ENCODE data around the gene DNAJC18.

DNA sequence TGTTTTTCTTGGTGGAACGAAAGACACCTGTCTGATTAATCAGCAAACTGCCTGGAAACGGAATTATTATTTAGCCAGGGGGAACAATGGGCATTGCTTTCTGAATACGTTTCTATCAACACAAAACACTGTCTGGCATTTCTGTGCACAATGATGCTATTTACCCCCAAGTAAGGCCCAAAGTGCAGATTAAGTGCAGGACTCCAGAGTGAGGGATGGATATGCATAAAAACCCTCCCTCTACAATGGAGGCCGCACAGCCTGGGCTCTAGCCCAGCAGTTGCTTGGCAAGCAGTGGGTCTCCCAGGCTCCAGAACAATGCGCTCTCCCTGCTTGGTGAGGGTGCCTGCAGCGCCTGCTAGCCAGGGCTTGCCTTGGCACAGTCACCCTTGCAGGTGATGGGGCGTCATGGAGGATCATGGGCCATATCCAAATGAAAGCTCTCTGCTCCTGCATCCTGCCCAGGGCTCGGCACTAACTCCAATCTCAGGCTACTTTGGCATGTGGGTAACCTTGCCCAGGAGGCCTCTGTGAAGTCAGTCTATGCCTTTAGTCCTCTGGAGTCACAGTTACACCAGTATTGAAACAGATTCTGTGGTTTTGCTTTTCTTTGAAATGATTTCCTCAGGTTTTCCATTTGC, 24.0 kb downstream of the DNAJC18 start:
- TF ChIP-seq POLR2A (IDR thresholded peaks at IDR 0.05; ENCODE audit: low read length) (no peak), GATA1 (IDR thresholded peaks at IDR 0.05; ENCODE audit: low read depth, low read length) (no peak)
